NOMO-1 (cell line): ENCODE results near the gene EPSTI1.
"Not testable (repeated sequence)": the region's sequence is repeated elsewhere in the genome, so short reads cannot be mapped to it uniquely, and the experiment has no call there.

ENCODE experiments used
- DNase-seq, 2 experiments: peaks; one replicate each; lab custom pipeline; 2025; ENCODE audit not compliant: unreplicated experiment in 2 of 2; lab: John Stamatoyannopoulos, UW

Gene EPSTI1

GRCh38 chr13:42862370-42862769 lies 129.7 kb downstream of the EPSTI1 start:
- DNase-seq: not testable (repeated sequence)

- no peak for DNase-seq
Observed at GRCh38 chr13:42860485-42860884, 131.6 kb downstream of the EPSTI1 start.

GRCh38 chr13:42859760-42860159 lies 132.3 kb downstream of the EPSTI1 start:
- no peak for DNase-seq

GRCh38 chr13:42855410-42855809 lies 136.6 kb downstream of the EPSTI1 start:
- DNase-seq: no peak

- no peak for DNase-seq
Observed at GRCh38 chr13:42852136-42852535, 139.9 kb downstream of the EPSTI1 start.

GRCh38 chr13:42849200-42849599 lies 142.8 kb downstream of the EPSTI1 start:
- DNase-seq: no peak

GRCh38 chr13:42847891-42848663 lies 144.0 kb downstream of the EPSTI1 start:
- DNase-seq: no peak

- no peak for DNase-seq
Observed at GRCh38 chr13:42836930-42837690, 154.9 kb downstream of the EPSTI1 start.
